ENCODE results near the gene PSMB2.

Gene PSMB2

GRCh38 chr1:35561972-35562680 is 79.2 kb downstream of the PSMB2 start:
- no peaks in the 10 kb centered on the region for H3K9me3 Mint-ChIP-seq
- peaks cover 64% of the 10 kb centered on the region for H3K36me3 Mint-ChIP-seq
- peaks cover 59% of the 10 kb centered on the region for H3K4me1 Mint-ChIP-seq
- H3K27ac Mint-ChIP-seq: peak overlapping the region; percentile 29
- H3K4me3 Mint-ChIP-seq: no peak overlapping the region
- no peak for ATAC-seq
- DNase-seq (ENCODE audit: low spot score in 2 of 2): no peak

GRCh38 chr1:35561297-35561971 is 79.9 kb downstream of the PSMB2 start:
- peak overlapping the region; percentile 26 for H3K27ac Mint-ChIP-seq
- ATAC-seq (no peak), DNase-seq (ENCODE audit: low spot score in 2 of 2) (no peak)
- no peaks in the 10 kb centered on the region for H3K9me3 Mint-ChIP-seq
- peaks cover 62% of the 10 kb centered on the region for H3K4me1 Mint-ChIP-seq
- no peak overlapping the region for H3K4me3 Mint-ChIP-seq
- peaks cover 58% of the 10 kb centered on the region for H3K36me3 Mint-ChIP-seq

GRCh38 chr1:35560256-35561225 is 80.8 kb downstream of the PSMB2 start:
- no peak for DNase-seq (ENCODE audit: low spot score in 2 of 2)
- Mint-ChIP-seq H3K27ac (peak overlapping the region; percentile 26), H3K36me3 (peaks cover 58% of the 10 kb centered on the region), H3K4me3 (no peak overlapping the region), H3K9me3 (no peaks in the 10 kb centered on the region), H3K4me1 (peaks cover 71% of the 10 kb centered on the region)
- no peak for ATAC-seq

GRCh38 chr1:35559317-35559944 is 81.9 kb downstream of the PSMB2 start:
- H3K36me3 Mint-ChIP-seq: peaks cover 59% of the 10 kb centered on the region
- peak overlapping the region; percentile 98 for H3K4me3 Mint-ChIP-seq
- no peaks in the 10 kb centered on the region for H3K9me3 Mint-ChIP-seq
- peaks cover 75% of the 10 kb centered on the region for H3K4me1 Mint-ChIP-seq
- ATAC-seq: no peak
- peak overlapping the region; percentile 99 for H3K27ac Mint-ChIP-seq
- DNase-seq (ENCODE audit: low spot score in 2 of 2): no peak

GRCh38 chr1:35558374-35559316 is 82.7 kb downstream of the PSMB2 start:
- Mint-ChIP-seq H3K4me1 (peaks cover 68% of the 10 kb centered on the region), H3K27ac (peak overlapping the region; percentile 99), H3K9me3 (no peaks in the 10 kb centered on the region), H3K36me3 (peaks cover 59% of the 10 kb centered on the region), H3K4me3 (peak overlapping the region; percentile 98)
- DNase-seq (ENCODE audit: low spot score in 2 of 2) (no peak), ATAC-seq (no peak)

GRCh38 chr1:35557611-35558373 is 83.5 kb downstream of the PSMB2 start, which contains the start of gene NCDN:
NCDN (plus strand) TSS chr1:35557799; CDS start chr1:35558191, 392 bp downstream.
- Mint-ChIP-seq H3K9me3 (no peaks in the 10 kb centered on the region), H3K4me1 (peaks cover 70% of the 10 kb centered on the region), H3K36me3 (peaks cover 59% of the 10 kb centered on the region), H3K27ac (peak within 1 kb of the TSS; percentile 99), H3K4me3 (peak within 1 kb of the TSS; percentile 98)
- DNase-seq (ENCODE audit: low spot score in 2 of 2) (no peak), ATAC-seq (peak; percentile 92)

GRCh38 chr1:35557118-35557610 is 84.2 kb downstream of the PSMB2 start, which contains the start of gene KIAA0319L:
KIAA0319L (minus strand) TSS chr1:35557403; CDS start chr1:35554491, 2,912 bp downstream.
- peaks cover 66% of the 10 kb centered on the region for H3K4me1 Mint-ChIP-seq
- peaks cover 59% of the 10 kb centered on the region for H3K36me3 Mint-ChIP-seq
- ATAC-seq: peak; percentile 82
- peak within 1 kb of the TSS; percentile 98 for H3K4me3 Mint-ChIP-seq
- no peaks in the 10 kb centered on the region for H3K9me3 Mint-ChIP-seq
- H3K27ac Mint-ChIP-seq: peak within 1 kb of the TSS; percentile 99
- DNase-seq (ENCODE audit: low spot score in 2 of 2): peak; percentile 88 to 97

- peak; percentile 2 for ATAC-seq
- Mint-ChIP-seq H3K4me1 (peaks cover 60% of the 10 kb centered on the region), H3K9me3 (no peaks in the 10 kb centered on the region), H3K27ac (peak overlapping the region; percentile 99), H3K4me3 (peak overlapping the region; percentile 98), H3K36me3 (peaks cover 59% of the 10 kb centered on the region)
- DNase-seq (ENCODE audit: low spot score in 2 of 2): no peak
These were observed 84.7 kb downstream of the PSMB2 start for GRCh38 chr1:35556484-35557117.

- ATAC-seq: peak; percentile 57
- H3K27ac Mint-ChIP-seq: peak overlapping the region; percentile 99
These were observed 85.5 kb downstream of the PSMB2 start for GRCh38 chr1:35555601-35556477.

GRCh38 chr1:35555212-35555584 is 86.1 kb downstream of the PSMB2 start:
- ATAC-seq (no peak), DNase-seq (ENCODE audit: low spot score in 2 of 2) (no peak)
- Mint-ChIP-seq H3K27ac (peak overlapping the region; percentile 54), H3K36me3 (peaks cover 63% of the 10 kb centered on the region), H3K4me3 (peak overlapping the region; percentile 98), H3K4me1 (peaks cover 50% of the 10 kb centered on the region), H3K9me3 (no peaks in the 10 kb centered on the region)

More at GRCh38 chr1:35555601-35556477, 85.5 kb downstream of the PSMB2 start:
- Mint-ChIP-seq H3K36me3 (peaks cover 59% of the 10 kb centered on the region), H3K4me3 (peak overlapping the region; percentile 98), H3K9me3 (no peaks in the 10 kb centered on the region), H3K4me1 (peaks cover 53% of the 10 kb centered on the region)
- no peak for DNase-seq (ENCODE audit: low spot score in 2 of 2)

- Mint-ChIP-seq H3K36me3 (peaks cover 69% of the 10 kb centered on the region), H3K4me3 (peak overlapping the region; percentile 98), H3K9me3 (no peaks in the 10 kb centered on the region), H3K4me1 (peaks cover 46% of the 10 kb centered on the region), H3K27ac (peak overlapping the region; percentile 54)
- no peak for DNase-seq (ENCODE audit: low spot score in 2 of 2)
- ATAC-seq: no peak
These were observed 86.8 kb downstream of the PSMB2 start for GRCh38 chr1:35554266-35555211.
